SK-N-SH (cell line): ENCODE measurements around the gene CACNA1E. TPM values are rescaled to one million over a fixed set of nuclear protein-coding genes. Genes with fewer than 3 reads are reported as not detected.

Experiments
- CTCF ChIA-PET: fragments of 300-600, 350-600 bp; formaldehyde crosslinking; extraction: SDS; loops from one replicate; lab custom pipeline; 2021; lab: Yijun Ruan, JAX
- POLR2A ChIA-PET: fragments of 350-600 bp; sonication (Branson Sonifier 250); formaldehyde crosslinking; extraction: SDS; loops from one replicate; lab custom pipeline; 2020; ENCODE audit warnings: antibody characterized with exemption, inconsistent platforms; lab: Yijun Ruan, JAX
- DNase-seq: peaks from one replicate; pipeline ENCODE4 v3.0.0; 2012
- H2AFZ ChIP-seq: fragments of 200-600 bp; sonication (generic); 2 replicates; pipeline ENCODE4 v1.8.1; 2016; ENCODE audit warnings: antibody characterized with exemption, mild to moderate bottlenecking, low read depth
- H3F3A ChIP-seq: fragments of 200-600 bp; sonication (generic); replicated peaks from 2 replicates; pipeline ENCODE3; 2016; ENCODE audit warnings: antibody characterized with exemption, mild to moderate bottlenecking; ENCODE audit not compliant: insufficient read depth
- H3K27ac ChIP-seq, 2 experiments: fragments of 200-500 bp in 1 of 2; fragments of 200-600 bp in 1 of 2; sonication (Bioruptor generic) in 1 of 2; sonication (generic), shearing (Covaris generic) in 1 of 2; 2 replicates each; pipeline versions ENCODE4 v1.5.1 to v1.6.1; 2014 to 2016; ENCODE audit warnings: low read depth in 2 of 2, inconsistent platforms in 1 of 2, low read length in 1 of 2, mild to moderate bottlenecking in 1 of 2, mixed read lengths in 1 of 2
- H3K27me3 ChIP-seq: fragments of 200-600 bp; sonication (generic), shearing (Covaris generic); 2 replicates; pipeline ENCODE4 v1.6.1; 2016; ENCODE audit warnings: mixed run types; ENCODE audit not compliant: insufficient read depth
- H3K36me3 ChIP-seq, 2 experiments: fragments of 200-500 bp in 1 of 2; fragments of 200-600 bp in 1 of 2; sonication (Bioruptor generic) in 1 of 2; sonication (generic) in 1 of 2; replicated peaks in 1 of 2; 2 replicates each; pipeline versions ENCODE3 to v1.5.1; 2014 to 2016; ENCODE audit warnings: low read length in 1 of 2, mild to moderate bottlenecking in 1 of 2; ENCODE audit not compliant: insufficient read depth in 2 of 2, control insufficient read depth in 1 of 2
- H3K4me1 ChIP-seq, 2 experiments: fragments of 200-500 bp in 1 of 2; fragments of 200-600 bp in 1 of 2; sonication (Bioruptor generic) in 1 of 2; sonication (generic), shearing (Covaris generic) in 1 of 2; 2 replicates each; pipeline versions ENCODE4 v1.5.1 to v1.6.1; 2014 to 2016; ENCODE audit warnings: low read depth in 1 of 2, low read length in 1 of 2, mixed run types in 1 of 2; ENCODE audit not compliant: insufficient read depth in 2 of 2, control insufficient read depth in 1 of 2
- H3K4me2 ChIP-seq: fragments of 200-600 bp; sonication (generic), shearing (Covaris generic); 2 replicates; pipeline ENCODE4 v1.6.1; 2017; ENCODE audit warnings: mixed run types
- H3K4me3 ChIP-seq, 2 experiments: fragments of 200-500 bp in 1 of 2; fragments of 200-600 bp in 1 of 2; sonication (Bioruptor generic) in 1 of 2; sonication (generic), shearing (Covaris generic) in 1 of 2; 2 replicates each; pipeline versions ENCODE4 v1.5.1 to v1.8.1; 2014 to 2016; ENCODE audit warnings: low read depth in 2 of 2, inconsistent platforms in 1 of 2, low read length in 1 of 2, mild to moderate bottlenecking in 1 of 2, mixed read lengths in 1 of 2, moderate library complexity in 1 of 2
- H3K79me2 ChIP-seq: fragments of 200-600 bp; sonication (generic); 2 replicates; pipeline ENCODE4 v1.8.1; 2017; ENCODE audit warnings: mild to moderate bottlenecking; ENCODE audit not compliant: insufficient read depth
- H3K9ac ChIP-seq: fragments of 200-600 bp; sonication (generic); 2 replicates; pipeline ENCODE4 v1.6.1; 2017; ENCODE audit warnings: mixed run types
- H3K9me2 ChIP-seq: fragments of 200-600 bp; sonication (generic); 2 replicates; pipeline ENCODE4 v1.6.1; 2017; ENCODE audit warnings: mixed run types
- H3K9me3 ChIP-seq: fragments of 200-600 bp; sonication (generic); 2 replicates; pipeline ENCODE4 v1.6.1; 2017; ENCODE audit warnings: mixed run types, mild to moderate bottlenecking, moderate library complexity
- H4K20me1 ChIP-seq: fragments of 200-600 bp; sonication (generic); 2 replicates; pipeline ENCODE4 v1.6.1; 2017; ENCODE audit warnings: mild to moderate bottlenecking, mixed run types; ENCODE audit not compliant: insufficient read depth
- CHD2 ChIP-seq: fragments of 150-350 bp; IDR thresholded peaks from 2 replicates; pipeline ENCODE4 v1.6.1; 2018; ENCODE audit warnings: low read length; ENCODE audit not compliant: partially characterized antibody
- ELF1 ChIP-seq: IDR thresholded peaks from 2 replicates; pipeline ENCODE4 v1.4.0; 2012
- EP300 ChIP-seq, 2 experiments: IDR thresholded peaks; 2 replicates each; pipeline versions ENCODE4 v1.4.0 to v1.6.1; 2012; ENCODE audit warnings: borderline replicate concordance in 1 of 2, low read depth in 1 of 2, low read length in 1 of 2
- FOSL2 ChIP-seq: IDR thresholded peaks from 2 replicates; pipeline ENCODE4 v1.4.0; 2012; ENCODE audit warnings: low read depth, mild to moderate bottlenecking, moderate library complexity, borderline replicate concordance
- FOXJ3 ChIP-seq: sonication (generic); formaldehyde crosslinking; IDR thresholded peaks from 2 replicates; pipeline ENCODE4 v1.5.1; 2020; ENCODE audit warnings: mild to moderate bottlenecking, missing genetic modification reagents
- GATA2 ChIP-seq: sonication (generic); formaldehyde crosslinking; IDR thresholded peaks from 2 replicates; pipeline ENCODE4 v1.5.0; 2020; ENCODE audit warnings: mild to moderate bottlenecking, missing genetic modification reagents
- IRF3 ChIP-seq: fragments of 150-350 bp; IDR thresholded peaks from 2 replicates; pipeline ENCODE4 v1.6.1; 2016; ENCODE audit warnings: mild to moderate bottlenecking, low read depth, low read length
- JUND ChIP-seq: IDR thresholded peaks from 2 replicates; pipeline ENCODE4 v1.4.0; 2012
- MAX ChIP-seq: IDR thresholded peaks from 2 replicates; pipeline ENCODE4 v1.4.0; 2012; ENCODE audit warnings: low read depth
- MEF2A ChIP-seq: IDR thresholded peaks from 2 replicates; pipeline ENCODE4 v1.4.0; 2012; ENCODE audit warnings: low read depth, borderline replicate concordance
- MXI1 ChIP-seq: IDR thresholded peaks from 2 replicates; pipeline ENCODE4 v1.6.1; 2012; ENCODE audit warnings: mild to moderate bottlenecking, low read depth, low read length, improper control_type of control experiment
- NRF1 ChIP-seq: IDR thresholded peaks from 2 replicates; pipeline ENCODE4 v1.6.1; 2012; ENCODE audit warnings: low read depth, mild to moderate bottlenecking, low read length
- POLR2AphosphoS5 ChIP-seq: IDR thresholded peaks from 2 replicates; pipeline ENCODE4 v1.6.1; 2012; ENCODE audit warnings: low read depth, low read length
- RCOR1 ChIP-seq: fragments of 150-350 bp; IDR thresholded peaks from 2 replicates; pipeline ENCODE4 v1.6.1; 2017; ENCODE audit warnings: antibody characterized with exemption, low read length
- RFX5 ChIP-seq: IDR thresholded peaks from 2 replicates; pipeline ENCODE4 v1.6.1; 2012; ENCODE audit warnings: mild to moderate bottlenecking, improper control_type of control experiment, low read length
- SIN3A ChIP-seq: IDR thresholded peaks from 2 replicates; pipeline ENCODE4 v1.6.1; 2012; ENCODE audit warnings: low read depth, mild to moderate bottlenecking, low read length, moderate library complexity, borderline replicate concordance
- SMC3 ChIP-seq: IDR thresholded peaks from 2 replicates; pipeline ENCODE4 v1.6.1; 2012; ENCODE audit warnings: low read depth, low read length, improper control_type of control experiment
- TAF1 ChIP-seq: IDR thresholded peaks from 2 replicates; pipeline ENCODE4 v1.6.1; 2012; ENCODE audit warnings: low read depth, mild to moderate bottlenecking, low read length, moderate library complexity, borderline replicate concordance
- TCF12 ChIP-seq: IDR thresholded peaks from 2 replicates; pipeline ENCODE4 v1.4.0; 2012
- TEAD4 ChIP-seq: IDR thresholded peaks from 2 replicates; pipeline ENCODE4 v1.4.0; 2012; ENCODE audit warnings: mild to moderate bottlenecking, borderline replicate concordance; ENCODE audit not compliant: insufficient read depth
- YY1 ChIP-seq: IDR thresholded peaks from 2 replicates; pipeline ENCODE4 v1.4.0; 2012; ENCODE audit warnings: low read depth, mild to moderate bottlenecking
- WGBS: methylation state at CpG from one replicate; pipeline ENCODE4 v1.1.6; 2017; ENCODE audit warnings: low lambda C conversion rate; 5-methylcytosine and 5-hydroxymethylcytosine counted together
- polyA plus RNA-seq, 3 experiments: library from polyadenylated mRNA; depleted of rRNA; stranded (reverse); fragments of >200 nt; gene quantifications; 2 replicates each; pipeline ENCODE4 v1.2.3, GENCODE V29; 2012
- TF ChIP-seq, protein P1 (sequence below): fragments of 150-350 bp; IDR thresholded peaks from 2 replicates; pipeline ENCODE4 v1.6.1; 2017; ENCODE audit warnings: antibody characterized with exemption, low read length, low read depth, borderline replicate concordance

CACNA1E gene
- polyA plus RNA-seq, 1 of the 3 experiments (the other 2 are of a cell fraction), result not detected

- no peaks in the 10 kb centered on the region for H4K20me1 ChIP-seq
- CTCF ChIA-PET, result no interaction called here
These were observed 270.8 kb downstream of the CACNA1E start for GRCh38 chr1:181754103-181754502.

DNA sequence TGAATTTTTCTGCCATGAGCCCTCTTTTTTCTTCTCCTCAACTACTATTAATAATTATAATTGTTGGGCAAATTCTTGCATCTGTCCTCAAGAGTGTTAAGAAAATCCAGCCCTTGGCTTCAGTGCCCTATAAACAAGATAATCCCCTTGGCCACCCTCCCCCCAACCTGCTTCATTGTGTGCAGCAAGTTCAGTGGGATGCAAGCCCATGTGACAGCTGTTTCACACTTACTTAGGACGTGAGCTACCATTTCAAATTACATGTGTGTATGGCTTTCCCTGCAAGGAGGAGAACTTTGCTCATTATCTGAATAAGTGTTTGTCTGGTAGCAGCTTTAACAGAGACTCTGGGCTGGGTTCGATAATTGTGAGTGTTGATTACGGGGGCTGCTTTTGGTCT lies 276.2 kb downstream of the CACNA1E start:
- Histone ChIP-seq H3K4me2 (no peak overlapping the region), H3K36me3 (no peaks in the 10 kb centered on the region), H4K20me1 (no peaks in the 10 kb centered on the region), H3K9me2 (no peaks in the 10 kb centered on the region), H3K27me3 (no peaks in the 10 kb centered on the region), H3K9me3 (no peaks in the 10 kb centered on the region), H3K4me1 (no peaks in the 10 kb centered on the region), H3K27ac (no peak overlapping the region), H2AFZ (no peak overlapping the region), H3K79me2 (no peaks in the 10 kb centered on the region), H3F3A (no peaks in the 10 kb centered on the region), H3K4me3 (no peak overlapping the region), H3K9ac (no peak overlapping the region)
- CTCF ChIA-PET, result no interaction called here
- POLR2A ChIA-PET, result no interaction called here
- no peak for TF ChIP-seq SMC3
- TF ChIP-seq TCF12, result no peak
- TF ChIP-seq MEF2A, result no peak
- no peak for TF ChIP-seq FOSL2
- TF ChIP-seq ELF1, result no peak
- TF ChIP-seq, protein P1, sequence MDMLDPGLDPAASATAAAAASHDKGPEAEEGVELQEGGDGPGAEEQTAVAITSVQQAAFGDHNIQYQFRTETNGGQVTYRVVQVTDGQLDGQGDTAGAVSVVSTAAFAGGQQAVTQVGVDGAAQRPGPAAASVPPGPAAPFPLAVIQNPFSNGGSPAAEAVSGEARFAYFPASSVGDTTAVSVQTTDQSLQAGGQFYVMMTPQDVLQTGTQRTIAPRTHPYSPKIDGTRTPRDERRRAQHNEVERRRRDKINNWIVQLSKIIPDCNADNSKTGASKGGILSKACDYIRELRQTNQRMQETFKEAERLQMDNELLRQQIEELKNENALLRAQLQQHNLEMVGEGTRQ, result no peak
- TF ChIP-seq EP300 (IDR thresholded peaks at IDR 0.05; ENCODE audit: borderline replicate concordance in 1 of 2, low read depth in 1 of 2, low read length in 1 of 2), result no peak
- TF ChIP-seq RFX5, result no peak
- no peak for TF ChIP-seq IRF3
- TF ChIP-seq YY1, result no peak
- TF ChIP-seq MAX, result no peak
- TF ChIP-seq TAF1, result no peak
- no peak for TF ChIP-seq FOXJ3 (CRISPR knock-in tag)
- no peak for TF ChIP-seq POLR2AphosphoS5
- TF ChIP-seq RCOR1, result no peak
- TF ChIP-seq NRF1, result no peak
- TF ChIP-seq MXI1, result no peak
- DNase-seq, result no peak
- 5% methylated on average over 3 of the region's 3 CpGs for WGBS

More at GRCh38 chr1:181754103-181754502, 270.8 kb downstream of the CACNA1E start:
- H3F3A ChIP-seq, result no peaks in the 10 kb centered on the region
- no peak overlapping the region for H3K4me2 ChIP-seq
- H3K9ac ChIP-seq, result no peak overlapping the region
- no peak overlapping the region for H2AFZ ChIP-seq
- no peaks in the 10 kb centered on the region for H3K9me2 ChIP-seq
- H3K36me3 ChIP-seq, result no peaks in the 10 kb centered on the region
- no peak overlapping the region for H3K27ac ChIP-seq
- TF ChIP-seq RCOR1 (no peak), CHD2 (no peak), TEAD4 (no peak), SIN3A (no peak), GATA2 (CRISPR knock-in tag) (no peak), JUND (no peak), YY1 (no peak)
- H3K4me1 ChIP-seq, result no peaks in the 10 kb centered on the region
- no peaks in the 10 kb centered on the region for H3K27me3 ChIP-seq
- POLR2A ChIA-PET, result no interaction called here
- no peaks in the 10 kb centered on the region for H3K9me3 ChIP-seq
- no peak overlapping the region for H3K4me3 ChIP-seq
- no peaks in the 10 kb centered on the region for H3K79me2 ChIP-seq
- 14% methylated on average over 4 of the region's 4 CpGs for WGBS
- no peak for DNase-seq
